GM23338 (cell line): Measurements from ENCODE around the gene ATG7.
A peak's percentile ranks its signal among the peaks of the same experiment; 100 is the strongest.

ENCODE experiments used
- JUNB ChIP-seq: IDR thresholded peaks from one replicate; pipeline ENCODE4 v1.6.1; 2016; ENCODE audit warnings: antibody characterized with exemption; ENCODE audit not compliant: unreplicated experiment
- TF ChIP-seq, protein P1 (sequence below), 2 experiments: fragments of 200-600 bp in 1 of 2; sonication (generic) in 1 of 2; conservative IDR thresholded peaks; 2 replicates each; pipeline versions ENCODE4 v1.5.1 to v1.6.1; 2016 to 2017; ENCODE audit warnings: antibody characterized with exemption in 2 of 2, low read depth in 2 of 2, mild to moderate bottlenecking in 2 of 2, moderate library complexity in 1 of 2
- TF ChIP-seq, protein P2 (sequence below): IDR thresholded peaks from one replicate; pipeline ENCODE4 v1.6.1; 2018; ENCODE audit warnings: antibody characterized with exemption; ENCODE audit not compliant: unreplicated experiment

- TF ChIP-seq, protein P1, sequence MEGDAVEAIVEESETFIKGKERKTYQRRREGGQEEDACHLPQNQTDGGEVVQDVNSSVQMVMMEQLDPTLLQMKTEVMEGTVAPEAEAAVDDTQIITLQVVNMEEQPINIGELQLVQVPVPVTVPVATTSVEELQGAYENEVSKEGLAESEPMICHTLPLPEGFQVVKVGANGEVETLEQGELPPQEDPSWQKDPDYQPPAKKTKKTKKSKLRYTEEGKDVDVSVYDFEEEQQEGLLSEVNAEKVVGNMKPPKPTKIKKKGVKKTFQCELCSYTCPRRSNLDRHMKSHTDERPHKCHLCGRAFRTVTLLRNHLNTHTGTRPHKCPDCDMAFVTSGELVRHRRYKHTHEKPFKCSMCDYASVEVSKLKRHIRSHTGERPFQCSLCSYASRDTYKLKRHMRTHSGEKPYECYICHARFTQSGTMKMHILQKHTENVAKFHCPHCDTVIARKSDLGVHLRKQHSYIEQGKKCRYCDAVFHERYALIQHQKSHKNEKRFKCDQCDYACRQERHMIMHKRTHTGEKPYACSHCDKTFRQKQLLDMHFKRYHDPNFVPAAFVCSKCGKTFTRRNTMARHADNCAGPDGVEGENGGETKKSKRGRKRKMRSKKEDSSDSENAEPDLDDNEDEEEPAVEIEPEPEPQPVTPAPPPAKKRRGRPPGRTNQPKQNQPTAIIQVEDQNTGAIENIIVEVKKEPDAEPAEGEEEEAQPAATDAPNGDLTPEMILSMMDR (conservative IDR thresholded peaks at IDR 0.05; ENCODE audit: low read depth in 2 of 2), result peak in 1 of 2 experiments; percentile 45; a peak in 2 of 4 replicates
- TF ChIP-seq JUNB, result no peak
- TF ChIP-seq, protein P2, sequence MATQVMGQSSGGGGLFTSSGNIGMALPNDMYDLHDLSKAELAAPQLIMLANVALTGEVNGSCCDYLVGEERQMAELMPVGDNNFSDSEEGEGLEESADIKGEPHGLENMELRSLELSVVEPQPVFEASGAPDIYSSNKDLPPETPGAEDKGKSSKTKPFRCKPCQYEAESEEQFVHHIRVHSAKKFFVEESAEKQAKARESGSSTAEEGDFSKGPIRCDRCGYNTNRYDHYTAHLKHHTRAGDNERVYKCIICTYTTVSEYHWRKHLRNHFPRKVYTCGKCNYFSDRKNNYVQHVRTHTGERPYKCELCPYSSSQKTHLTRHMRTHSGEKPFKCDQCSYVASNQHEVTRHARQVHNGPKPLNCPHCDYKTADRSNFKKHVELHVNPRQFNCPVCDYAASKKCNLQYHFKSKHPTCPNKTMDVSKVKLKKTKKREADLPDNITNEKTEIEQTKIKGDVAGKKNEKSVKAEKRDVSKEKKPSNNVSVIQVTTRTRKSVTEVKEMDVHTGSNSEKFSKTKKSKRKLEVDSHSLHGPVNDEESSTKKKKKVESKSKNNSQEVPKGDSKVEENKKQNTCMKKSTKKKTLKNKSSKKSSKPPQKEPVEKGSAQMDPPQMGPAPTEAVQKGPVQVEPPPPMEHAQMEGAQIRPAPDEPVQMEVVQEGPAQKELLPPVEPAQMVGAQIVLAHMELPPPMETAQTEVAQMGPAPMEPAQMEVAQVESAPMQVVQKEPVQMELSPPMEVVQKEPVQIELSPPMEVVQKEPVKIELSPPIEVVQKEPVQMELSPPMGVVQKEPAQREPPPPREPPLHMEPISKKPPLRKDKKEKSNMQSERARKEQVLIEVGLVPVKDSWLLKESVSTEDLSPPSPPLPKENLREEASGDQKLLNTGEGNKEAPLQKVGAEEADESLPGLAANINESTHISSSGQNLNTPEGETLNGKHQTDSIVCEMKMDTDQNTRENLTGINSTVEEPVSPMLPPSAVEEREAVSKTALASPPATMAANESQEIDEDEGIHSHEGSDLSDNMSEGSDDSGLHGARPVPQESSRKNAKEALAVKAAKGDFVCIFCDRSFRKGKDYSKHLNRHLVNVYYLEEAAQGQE, result no peak
These were observed 264.1 kb downstream of the ATG7 start for GRCh38 chr3:11536132-11536935.
